Kidney epithelial cell (primary cell): ENCODE data around the gene FLYWCH1. TPM values are rescaled to one million over a fixed set of nuclear protein-coding genes. Genes with fewer than 3 reads are reported as not detected.
A peak's percentile ranks its signal among the peaks of the same experiment; 100 is the strongest.

Source experiments
- DNase-seq: peaks from one replicate; pipeline ENCODE4 v3.0.0-alpha.2; 2010; ENCODE audit warnings: low read depth
- H3K27me3 ChIP-seq: 2 replicates; pipeline ENCODE4 v1.6.0; 2011; ENCODE audit warnings: low read length; ENCODE audit not compliant: control insufficient read depth, insufficient read depth
- H3K36me3 ChIP-seq: 2 replicates; pipeline ENCODE4 v1.5.1; 2011; ENCODE audit warnings: low read length; ENCODE audit not compliant: control insufficient read depth, insufficient read depth
- H3K4me3 ChIP-seq: 2 replicates; pipeline ENCODE4 v1.5.1; 2011; ENCODE audit warnings: low read depth, mild to moderate bottlenecking, control low read depth, low read length
- CTCF ChIP-seq: IDR thresholded peaks from 2 replicates; pipeline ENCODE4 v1.5.1; 2011; ENCODE audit warnings: mild to moderate bottlenecking, moderate library complexity, low read length, control low read depth, inconsistent platforms; ENCODE audit not compliant: insufficient read depth, poor library complexity, severe bottlenecking
- total RNA-seq: library from RNA; depleted of rRNA; stranded (reverse); fragments of >200 nt; gene quantifications from 2 replicates; pipeline ENCODE4 v1.2.3, GENCODE V29; 2015

Gene FLYWCH1
- total RNA-seq, 1 donor from 2014 or later: 66.1 TPM

GRCh38 chr16:2912330-2913199 is 834 bp downstream of the FLYWCH1 start:
- TF ChIP-seq CTCF: no peak
- Histone ChIP-seq H3K36me3 (no peaks in the 10 kb centered on the region), H3K27me3 (no peaks in the 10 kb centered on the region), H3K4me3 (peak overlapping the region; percentile 94)
- DNase-seq: no peak

- no peak for TF ChIP-seq CTCF
- Histone ChIP-seq H3K27me3 (no peaks in the 10 kb centered on the region), H3K36me3 (no peaks in the 10 kb centered on the region), H3K4me3 (no peak overlapping the region)
- DNase-seq: no peak
Observed at GRCh38 chr16:2913603-2914002, 1.9 kb downstream of the FLYWCH1 start.

DNA sequence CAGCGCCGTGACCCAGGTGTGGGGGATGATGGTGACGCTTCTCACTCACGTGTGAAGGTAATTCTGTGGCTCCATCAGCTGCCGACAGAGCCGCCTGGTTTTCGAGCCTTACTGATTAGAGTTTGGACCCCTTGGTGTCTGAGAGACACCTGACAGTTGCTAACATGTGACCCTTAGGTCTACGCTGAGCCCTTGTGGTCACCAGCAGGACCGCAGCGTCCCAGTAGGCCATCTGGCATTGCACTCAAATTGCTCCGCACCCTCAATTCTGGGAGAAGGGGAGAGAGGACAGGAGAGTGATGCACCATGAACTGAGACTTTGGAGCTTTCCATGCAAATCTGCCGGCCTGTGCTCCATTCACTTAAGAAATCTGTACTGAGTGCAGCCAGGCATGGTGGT is 2.5 kb downstream of the FLYWCH1 start:
- TF ChIP-seq CTCF: no peak
- Histone ChIP-seq H3K4me3 (no peak overlapping the region), H3K27me3 (no peaks in the 10 kb centered on the region), H3K36me3 (no peaks in the 10 kb centered on the region)
- no peak for DNase-seq

- TF ChIP-seq CTCF: no peak
- DNase-seq: no peak
- H3K36me3 ChIP-seq: no peaks in the 10 kb centered on the region
Observed at GRCh38 chr16:2915196-2915929, 3.6 kb downstream of the FLYWCH1 start.

GRCh38 chr16:2919511-2920255 is 8.0 kb downstream of the FLYWCH1 start:
- Histone ChIP-seq H3K27me3 (no peaks in the 10 kb centered on the region), H3K4me3 (no peak overlapping the region), H3K36me3 (no peaks in the 10 kb centered on the region)
- peak; percentile 84 for TF ChIP-seq CTCF
- no peak for DNase-seq

More at GRCh38 chr16:2915196-2915929, 3.6 kb downstream of the FLYWCH1 start:
- Histone ChIP-seq H3K4me3 (no peak overlapping the region), H3K27me3 (no peaks in the 10 kb centered on the region)
